Fibroblast of villous mesenchyme (primary cell): ENCODE measurements around the gene IZUMO4. TPM values are rescaled to one million over a fixed set of nuclear protein-coding genes. Genes with fewer than 3 reads are reported as not detected.

ENCODE experiments used
- DNase-seq: peaks from one replicate; pipeline ENCODE4 v3.0.0-alpha.2; 2010; ENCODE audit warnings: low read depth
- H3K4me3 ChIP-seq: 2 replicates; pipeline ENCODE4 v1.5.1; 2011; ENCODE audit warnings: low read depth, mild to moderate bottlenecking, low read length
- total RNA-seq: library from RNA; depleted of rRNA; stranded (reverse); fragments of >200 nt; gene quantifications from 2 replicates; pipeline ENCODE4 v1.2.3, GENCODE V29; 2012
- TF ChIP-seq, protein P1 (sequence below): IDR thresholded peaks from 2 replicates; pipeline ENCODE4 v1.5.1; 2012; ENCODE audit warnings: low read depth, mild to moderate bottlenecking, low read length; ENCODE audit not compliant: insufficient read depth

IZUMO4 gene
- total RNA-seq, 1 donor: 1.3 TPM

DNA sequence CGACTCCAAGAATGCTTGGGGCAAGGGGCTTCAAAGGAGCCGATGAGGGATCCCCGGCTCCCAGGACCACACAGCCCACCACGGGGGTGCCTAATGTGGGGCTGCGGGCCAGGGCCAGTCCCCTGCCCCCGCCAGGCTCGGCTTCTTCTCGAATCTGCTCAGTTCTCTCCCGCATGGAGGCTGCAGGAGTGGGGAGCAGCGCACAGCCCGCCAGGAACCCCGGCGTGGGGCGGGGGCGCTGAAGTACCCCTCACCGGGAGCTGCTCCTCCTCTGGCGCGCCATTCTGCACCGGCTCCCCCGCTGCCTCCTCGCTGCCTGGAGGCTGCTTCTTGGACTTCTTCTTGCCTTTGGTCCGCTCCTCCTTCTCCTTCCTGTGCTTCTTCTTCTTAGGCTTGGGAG is 14.7 kb downstream of the IZUMO4 start:
- no peak overlapping the region for H3K4me3 ChIP-seq
- DNase-seq: no peak
- TF ChIP-seq, protein P1, sequence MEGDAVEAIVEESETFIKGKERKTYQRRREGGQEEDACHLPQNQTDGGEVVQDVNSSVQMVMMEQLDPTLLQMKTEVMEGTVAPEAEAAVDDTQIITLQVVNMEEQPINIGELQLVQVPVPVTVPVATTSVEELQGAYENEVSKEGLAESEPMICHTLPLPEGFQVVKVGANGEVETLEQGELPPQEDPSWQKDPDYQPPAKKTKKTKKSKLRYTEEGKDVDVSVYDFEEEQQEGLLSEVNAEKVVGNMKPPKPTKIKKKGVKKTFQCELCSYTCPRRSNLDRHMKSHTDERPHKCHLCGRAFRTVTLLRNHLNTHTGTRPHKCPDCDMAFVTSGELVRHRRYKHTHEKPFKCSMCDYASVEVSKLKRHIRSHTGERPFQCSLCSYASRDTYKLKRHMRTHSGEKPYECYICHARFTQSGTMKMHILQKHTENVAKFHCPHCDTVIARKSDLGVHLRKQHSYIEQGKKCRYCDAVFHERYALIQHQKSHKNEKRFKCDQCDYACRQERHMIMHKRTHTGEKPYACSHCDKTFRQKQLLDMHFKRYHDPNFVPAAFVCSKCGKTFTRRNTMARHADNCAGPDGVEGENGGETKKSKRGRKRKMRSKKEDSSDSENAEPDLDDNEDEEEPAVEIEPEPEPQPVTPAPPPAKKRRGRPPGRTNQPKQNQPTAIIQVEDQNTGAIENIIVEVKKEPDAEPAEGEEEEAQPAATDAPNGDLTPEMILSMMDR: no peak

DNA sequence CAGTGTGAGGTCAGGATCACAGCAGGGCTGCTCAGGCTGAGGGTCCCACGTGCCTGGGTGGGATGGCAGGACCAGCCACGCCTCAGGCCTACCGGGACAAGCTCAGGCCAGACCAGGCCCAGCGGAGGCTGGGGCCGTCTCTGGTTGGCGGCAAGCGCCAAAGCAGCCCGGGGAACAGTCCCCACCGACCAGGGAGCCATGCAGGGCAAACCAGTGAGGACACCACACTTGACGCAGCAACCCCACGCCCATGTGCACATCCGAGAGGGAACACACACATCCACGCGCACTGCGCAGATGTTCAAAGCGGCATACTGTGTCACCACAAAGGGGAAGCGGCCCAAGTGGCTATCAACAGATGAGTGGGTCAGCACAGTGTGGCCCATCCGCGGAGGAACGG is 15.2 kb downstream of the IZUMO4 start:
- TF ChIP-seq, protein P1: no peak
- no peak for DNase-seq
- no peak overlapping the region for H3K4me3 ChIP-seq

DNA sequence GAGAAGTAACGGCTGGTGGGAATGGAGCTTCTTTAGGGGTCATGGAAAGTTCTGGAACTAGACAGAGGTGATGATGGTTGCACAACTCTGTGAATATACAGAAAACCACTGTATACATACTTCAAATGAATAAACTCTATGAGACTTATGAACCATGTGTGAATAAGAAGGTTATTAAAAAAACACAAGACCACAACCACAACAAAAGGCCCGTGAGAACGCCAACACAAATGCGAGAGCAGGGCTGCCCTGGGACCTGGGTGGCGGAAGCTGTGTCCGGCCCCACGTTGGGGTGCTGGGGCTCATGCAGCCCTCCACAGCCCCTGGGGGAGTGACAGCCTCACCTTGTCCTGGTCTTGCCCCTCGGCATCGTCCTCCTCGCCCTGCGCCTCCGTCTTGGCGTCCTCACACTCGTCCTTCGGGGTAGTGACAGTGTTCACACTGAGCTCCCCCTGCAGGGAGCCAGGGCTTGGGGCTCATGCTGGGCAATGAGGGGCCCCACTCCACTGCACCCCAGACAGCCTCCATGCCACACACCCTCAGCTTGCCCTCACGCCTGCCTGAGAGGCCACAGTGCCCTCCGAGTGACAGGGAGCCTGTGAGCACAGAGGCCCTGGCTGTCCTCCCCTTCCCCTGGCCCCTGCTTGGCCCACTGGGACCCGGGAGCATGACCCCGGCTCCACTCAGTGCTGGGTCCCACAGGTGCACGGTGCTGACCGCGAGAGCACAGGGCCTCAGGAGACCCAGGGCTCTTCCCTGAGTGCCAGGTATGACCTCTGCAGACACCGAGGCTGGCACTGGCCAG is 16.0 kb downstream of the IZUMO4 start:
- TF ChIP-seq, protein P1: no peak
- no peak for DNase-seq
- H3K4me3 ChIP-seq: no peak overlapping the region

DNA sequence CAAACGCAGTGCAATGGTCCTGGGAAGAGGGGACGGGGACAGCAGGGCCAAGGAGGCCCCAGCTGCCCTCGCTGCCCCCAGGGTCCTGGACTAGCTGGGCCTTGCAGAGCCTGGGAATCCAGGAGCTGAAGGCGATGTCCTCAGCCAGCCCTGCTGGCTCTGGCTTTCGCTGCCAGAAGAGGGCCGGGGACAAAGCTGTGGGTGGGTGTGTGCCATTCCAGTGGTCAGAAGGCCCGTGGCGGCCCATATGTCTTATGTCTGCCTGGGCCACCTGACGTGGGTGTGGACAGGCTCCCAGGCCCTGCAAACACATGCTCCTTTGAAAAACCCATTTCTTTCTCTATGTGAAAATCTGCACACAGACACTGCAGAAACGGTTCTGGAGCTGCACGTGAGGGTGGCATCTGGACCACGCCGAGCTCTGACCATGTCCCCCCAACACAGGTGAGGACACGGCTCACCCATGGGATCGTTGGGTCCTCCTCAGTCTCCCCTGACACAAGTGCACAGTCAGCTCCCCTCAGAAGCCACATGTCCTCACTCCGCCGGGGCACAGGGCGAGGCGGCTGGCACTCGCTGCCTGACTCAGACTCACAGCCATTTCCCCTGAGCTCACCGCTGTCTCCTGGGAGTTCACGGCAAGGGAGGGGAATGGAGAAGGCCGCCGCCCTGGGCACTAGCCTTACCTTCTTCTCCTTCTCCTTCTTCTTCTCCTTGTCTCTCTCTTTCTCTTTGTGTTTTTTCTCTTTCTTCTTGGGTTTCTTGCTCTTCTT is 16.9 kb downstream of the IZUMO4 start:
- no peak overlapping the region for H3K4me3 ChIP-seq
- DNase-seq: no peak
- TF ChIP-seq, protein P1: no peak

DNA sequence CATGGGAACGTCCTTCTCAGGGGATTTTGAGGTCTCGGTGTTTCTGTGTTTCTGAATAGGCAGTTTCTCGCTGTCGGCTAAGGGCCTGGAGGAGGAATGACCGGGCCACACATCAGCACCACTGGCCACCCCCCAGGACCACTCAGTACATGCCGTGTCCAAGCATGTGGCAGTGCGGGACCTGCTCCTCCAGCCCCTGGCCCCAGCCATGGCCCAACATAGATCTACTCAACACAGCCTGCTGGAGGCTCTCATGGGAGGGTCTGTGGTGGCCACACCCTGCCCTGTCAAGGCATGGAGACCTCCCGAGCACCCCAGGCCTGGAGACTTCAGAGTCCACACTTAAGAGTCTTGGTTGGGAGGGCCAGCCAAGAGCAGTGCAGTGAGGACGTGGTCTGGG is 17.5 kb downstream of the IZUMO4 start:
- H3K4me3 ChIP-seq: no peak overlapping the region
- TF ChIP-seq, protein P1: no peak
- DNase-seq: no peak

DNA sequence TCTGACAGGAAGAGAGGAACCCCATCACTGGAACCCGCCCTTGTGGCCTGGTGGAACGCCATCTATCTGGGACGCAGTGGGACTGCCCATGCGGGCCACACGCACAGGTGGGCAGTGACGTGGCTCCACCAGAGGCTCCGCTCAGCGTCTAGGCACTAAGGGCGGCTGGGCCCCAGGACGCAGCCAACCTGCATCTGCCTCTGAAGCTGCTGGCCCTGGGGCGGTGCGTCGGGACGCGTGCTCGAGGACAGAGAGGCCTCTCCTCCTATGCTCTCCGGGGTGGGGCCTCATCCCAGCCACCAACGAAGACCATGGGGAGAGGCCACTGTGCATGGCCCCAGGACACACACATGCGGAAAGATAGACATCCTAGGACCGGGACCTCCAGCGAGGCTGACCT is 18.1 kb downstream of the IZUMO4 start:
- TF ChIP-seq, protein P1: no peak
- H3K4me3 ChIP-seq: no peak overlapping the region
- no peak for DNase-seq
